CD14-positive monocyte (primary cell): ENCODE results near the gene RGS7. TPM values are rescaled to one million over a fixed set of nuclear protein-coding genes. Genes with fewer than 3 reads are reported as not detected.

Experiments used
- DNase-seq, 3 donors: peaks; one replicate each; pipeline ENCODE4 v3.0.0-alpha.2; 2011 to 2022
- H2AFZ ChIP-seq: 2 replicates; pipeline ENCODE4 v1.6.0; 2012; ENCODE audit warnings: mild to moderate bottlenecking, low read depth, low read length, inconsistent platforms; ENCODE audit not compliant: insufficient read depth, poor library complexity, severe bottlenecking
- H3K27ac ChIP-seq, 2 donors: 1 replicate in 1 of 2; 2 replicates in 1 of 2; pipeline ENCODE4 v1.5.1; 2012 to 2013; ENCODE audit warnings: low read length in 2 of 2, control low read depth in 1 of 2, inconsistent platforms in 1 of 2, low read depth in 1 of 2, mild to moderate bottlenecking in 1 of 2
- H3K27me3 ChIP-seq, 2 donors: one replicate each; pipeline versions ENCODE4 v1.6.0 to v1.6.1; 2011 to 2013; ENCODE audit warnings: low read length in 2 of 2; ENCODE audit not compliant: control insufficient read depth in 2 of 2, insufficient read depth in 2 of 2
- H3K36me3 ChIP-seq, 2 donors: replicated peaks in 1 of 2; 1 replicate in 1 of 2; 2 replicates in 1 of 2; pipeline versions ENCODE4 v1.5.1 to v1.6.1; 2012 to 2013; ENCODE audit warnings: low read length in 2 of 2, control low read depth in 1 of 2, inconsistent platforms in 1 of 2, mild to moderate bottlenecking in 1 of 2; ENCODE audit not compliant: insufficient read depth in 2 of 2, control insufficient read depth in 1 of 2
- H3K4me1 ChIP-seq, 2 donors: 1 replicate in 1 of 2; 2 replicates in 1 of 2; pipeline versions ENCODE4 v1.5.1 to v1.6.1; 2012 to 2013; ENCODE audit warnings: low read length in 2 of 2, control low read depth in 1 of 2, inconsistent platforms in 1 of 2, mild to moderate bottlenecking in 1 of 2, moderate library complexity in 1 of 2; ENCODE audit not compliant: insufficient read depth in 2 of 2, control insufficient read depth in 1 of 2
- H3K4me2 ChIP-seq: replicated peaks from 2 replicates; pipeline ENCODE3; 2012; ENCODE audit warnings: low read length, moderate library complexity, mild to moderate bottlenecking; ENCODE audit not compliant: poor library complexity, severe bottlenecking; ENCODE audit errors: extremely low read depth
- H3K4me3 ChIP-seq, 3 experiments: fragments of 200-600 bp in 1 of 3; sonication (generic) in 1 of 3; replicated peaks in 1 of 3; 1 replicate in 2 of 3; 2 replicates in 1 of 3; pipeline ENCODE4 v1.5.1; 2011 to 2013; ENCODE audit warnings: low read length in 3 of 3, mild to moderate bottlenecking in 3 of 3, control low read depth in 2 of 3, low read depth in 2 of 3, inconsistent platforms in 1 of 3, moderate library complexity in 1 of 3
- H3K79me2 ChIP-seq: 2 replicates; pipeline ENCODE4 v1.6.0; 2012; ENCODE audit warnings: mild to moderate bottlenecking, control low read depth, inconsistent platforms, low read length, moderate library complexity; ENCODE audit not compliant: insufficient read depth
- H3K9ac ChIP-seq: 2 replicates; pipeline ENCODE4 v1.6.0; 2017; ENCODE audit warnings: low read length, mild to moderate bottlenecking; ENCODE audit not compliant: insufficient read depth, poor library complexity, severe bottlenecking
- H3K9me3 ChIP-seq, 2 donors: replicated peaks in 1 of 2; 1 replicate in 1 of 2; 2 replicates in 1 of 2; pipeline versions ENCODE4 v1.5.1 to v1.6.1; 2012 to 2013; ENCODE audit warnings: low read length in 2 of 2, control low read depth in 1 of 2; ENCODE audit not compliant: control insufficient read depth in 1 of 2, insufficient read depth in 1 of 2
- H4K20me1 ChIP-seq: 2 replicates; pipeline ENCODE4 v1.6.0; 2012; ENCODE audit warnings: mild to moderate bottlenecking, low read length, control low read depth, moderate library complexity; ENCODE audit not compliant: insufficient read depth
- H3K27ac Mint-ChIP-seq, 7 donors: one replicate each; pipeline ENCODE4 v1.8.0; 2020; ENCODE audit warnings: mild to moderate bottlenecking in 7 of 7, mixed read lengths in 7 of 7, moderate library complexity in 6 of 7, inconsistent platforms in 2 of 7
- H3K27me3 Mint-ChIP-seq, 3 donors: one replicate each; pipeline ENCODE4 v1.8.0; 2021 to 2022; ENCODE audit warnings: low read depth in 3 of 3, mild to moderate bottlenecking in 3 of 3, mixed read lengths in 3 of 3, moderate library complexity in 3 of 3, inconsistent platforms in 1 of 3
- H3K36me3 Mint-ChIP-seq, 2 donors: one replicate each; pipeline ENCODE4 v1.8.0; 2020; ENCODE audit warnings: mixed read lengths in 2 of 2, inconsistent platforms in 1 of 2, mild to moderate bottlenecking in 1 of 2
- H3K4me1 Mint-ChIP-seq: one replicate; pipeline ENCODE4 v1.8.0; 2020; ENCODE audit warnings: mild to moderate bottlenecking, mixed read lengths
- H3K4me3 Mint-ChIP-seq, 2 donors: one replicate each; pipeline ENCODE4 v1.8.0; 2020; ENCODE audit warnings: mild to moderate bottlenecking in 2 of 2, mixed read lengths in 2 of 2, moderate library complexity in 1 of 2
- H3K9me3 Mint-ChIP-seq, 7 donors: one replicate each; pipeline ENCODE4 v1.8.0; 2020 to 2022; ENCODE audit warnings: mixed read lengths in 7 of 7, mild to moderate bottlenecking in 6 of 7, moderate library complexity in 6 of 7, inconsistent platforms in 2 of 7
- CTCF ChIP-seq: fragments of 200-600 bp; IDR thresholded peaks from one replicate; pipeline ENCODE4 v1.8.0; 2022; ENCODE audit warnings: antibody characterized with exemption, mild to moderate bottlenecking
- WGBS: methylation state at CpG from one replicate; pipeline ENCODE4 v1.1.5; 2013; ENCODE audit warnings: missing lambda C conversion rate; ENCODE audit not compliant: insufficient coverage; 5-methylcytosine and 5-hydroxymethylcytosine counted together
- intact Hi-C, 2 donors: fragments of 100-400 bp; cut with micrococcal nuclease; formaldehyde crosslinking; loops; one replicate each; pipeline versions ENCODE4 v1.15.0 to v1.15.1; 2023
- polyA minus RNA-seq: library from RNA; depleted of rRNA, polyadenylated mRNA; stranded (reverse); fragments of >200 nt; gene quantifications from 2 replicates; pipeline ENCODE4 v1.2.3, GENCODE V29; 2012
- polyA plus RNA-seq, 3 donors: library from polyadenylated mRNA; depleted of rRNA in 1 of 3; unstranded in 2 of 3; stranded (reverse) in 1 of 3; fragments of 300-500 nt in 2 of 3; fragments of >200 nt in 1 of 3; fragmentation: Illumina TruSeq in 2 of 3; gene quantifications; 1 replicate in 2 of 3; 2 replicates in 1 of 3; pipeline ENCODE4 v1.2.3, GENCODE V29; 2012 to 2021
- total RNA-seq, 12 experiments: library from RNA in 1 of 12; stranded (reverse) in 1 of 12; fragments of 120-200 nt in 1 of 12; gene quantifications; one replicate each; pipeline ENCODE4 v1.2.4 and lab custom pipeline; 2013 to 2026; ENCODE audit warnings: mixed read lengths in 6 of 12, inconsistent platforms in 1 of 12

RGS7 gene
- not detected for total RNA-seq (2013)
- not detected for polyA plus RNA-seq
- polyA minus RNA-seq = not detected in 2 replicates
- total RNA-seq (lab: John Stamatoyannopoulos, UW) = 0 to 6.8 (median 0.23) reads per million in 11 experiments

GRCh38 chr1:241356519-241357365 is at the start of gene RGS7:
Gene RGS7, minus strand, starts transcription at chr1:241357205.
- H3K4me2 ChIP-seq = peak within 1 kb of the TSS; percentile 56
- WGBS = under 1% methylated on average over 92 of the region's 105 CpGs
- Mint-ChIP-seq H3K9me3 (peaks cover 0 to 10% (median 3%) of the 10 kb centered on the region in 7 donors), H3K27me3 (peaks cover 39 to 42% (median 41%) of the 10 kb centered on the region in 3 donors), H3K4me3 (peak within 1 kb of the TSS; percentile 13 to 86), H3K4me1 (peaks cover 5% of the 10 kb centered on the region), H3K27ac (no peak within 1 kb of the TSS), H3K36me3 (no peaks in the 10 kb centered on the region)
- TF ChIP-seq CTCF = no peak
- intact Hi-C loops = no loop called here
- H2AFZ ChIP-seq = no peak within 1 kb of the TSS
- H3K27ac ChIP-seq = no peak within 1 kb of the TSS
- no peaks in the 10 kb centered on the region for H3K4me1 ChIP-seq
- peaks cover 0 to 11% of the 10 kb centered on the region in 2 donors for H3K9me3 ChIP-seq
- no peaks in the 10 kb centered on the region for H4K20me1 ChIP-seq
- H3K4me3 ChIP-seq = peak within 1 kb of the TSS in 1 of 3 experiments; percentile 28
- H3K9ac ChIP-seq = no peak within 1 kb of the TSS
- DNase-seq = no peak
- H3K79me2 ChIP-seq = no peaks in the 10 kb centered on the region
- peaks cover 34 to 42% of the 10 kb centered on the region in 2 donors for H3K27me3 ChIP-seq
- H3K36me3 ChIP-seq = no peaks in the 10 kb centered on the region

GRCh38 chr1:241406421-241406820 is 49.4 kb upstream of the RGS7 start:
- no peaks in the 10 kb centered on the region for H3K79me2 ChIP-seq
- no peaks in the 10 kb centered on the region for H3K36me3 ChIP-seq
- Mint-ChIP-seq H3K4me1 (no peaks in the 10 kb centered on the region), H3K27ac (no peak overlapping the region), H3K4me3 (no peak overlapping the region), H3K36me3 (no peaks in the 10 kb centered on the region), H3K27me3 (peaks cover 0 to 3% (median 2%) of the 10 kb centered on the region in 3 donors), H3K9me3 (peaks cover 0 to 2% (median 0%) of the 10 kb centered on the region in 7 donors)
- H3K27ac ChIP-seq = no peak overlapping the region
- H3K9ac ChIP-seq = no peak overlapping the region
- H3K4me3 ChIP-seq = no peak overlapping the region
- H2AFZ ChIP-seq = no peak overlapping the region
- H4K20me1 ChIP-seq = no peaks in the 10 kb centered on the region
- intact Hi-C loops = no loop called here
- 80% methylated on average over 1 of the region's 3 CpGs for WGBS
- H3K9me3 ChIP-seq = no peaks in the 10 kb centered on the region
- H3K27me3 ChIP-seq = no peaks in the 10 kb centered on the region
- DNase-seq = no peak
- no peak for TF ChIP-seq CTCF
- no peaks in the 10 kb centered on the region for H3K4me1 ChIP-seq
- H3K4me2 ChIP-seq = no peak overlapping the region
